Activated CD4-positive, alpha-beta T cell treated with anti-CD3 and anti-CD28 coated beads, Interleukin-10, Interleukin-2, amounts not matched to agents 100 ng/mL and 50 ng/mL, durations not matched to agents 16 hours and 8 hours (primary cell): ENCODE results near the gene ADPGK.
"Not testable (repeated sequence)": the region's sequence is repeated elsewhere in the genome, so short reads cannot be mapped to it uniquely, and the experiment has no call there.

Source experiments
- DNase-seq: peaks from one replicate; pipeline ENCODE4 v3.0.0-alpha.2; 2020

The ADPGK gene

GRCh38 chr15:72737723-72738122 lies 45.8 kb downstream of the ADPGK start:
- no peak for DNase-seq

GRCh38 chr15:72737061-72737460 lies 46.5 kb downstream of the ADPGK start:
- no peak for DNase-seq

GRCh38 chr15:72735111-72735510 lies 48.4 kb downstream of the ADPGK start:
- no peak for DNase-seq

GRCh38 chr15:72733941-72734738 lies 49.4 kb downstream of the ADPGK start:
- DNase-seq = no peak

- no peak for DNase-seq
Observed at GRCh38 chr15:72732516-72732915, 51.0 kb downstream of the ADPGK start.

GRCh38 chr15:72732086-72732485 lies 51.5 kb downstream of the ADPGK start:
- DNase-seq = no peak

- DNase-seq = no peak
Observed at GRCh38 chr15:72728821-72729220, 54.7 kb downstream of the ADPGK start.

GRCh38 chr15:72728249-72728648 lies 55.3 kb downstream of the ADPGK start:
- DNase-seq = not testable (repeated sequence)

- no peak for DNase-seq
Observed at GRCh38 chr15:72727154-72727553, 56.4 kb downstream of the ADPGK start.

- not testable (repeated sequence) for DNase-seq
Observed at GRCh38 chr15:72725851-72726250, 57.7 kb downstream of the ADPGK start.

- no peak for DNase-seq
Observed at GRCh38 chr15:72725446-72725845, 58.1 kb downstream of the ADPGK start.

GRCh38 chr15:72724028-72724427 lies 59.5 kb downstream of the ADPGK start:
- DNase-seq = no peak

- DNase-seq = peak; percentile 66
Observed at GRCh38 chr15:72722071-72722696, 61.4 kb downstream of the ADPGK start.

- not testable (repeated sequence) for DNase-seq
Observed at GRCh38 chr15:72708551-72709303, 74.8 kb downstream of the ADPGK start.

- no peak for DNase-seq
Observed at GRCh38 chr15:72706266-72706665, 77.3 kb downstream of the ADPGK start.
